ENCODE results near the gene DGKG. TPM values are rescaled to one million over a fixed set of nuclear protein-coding genes. Genes with fewer than 3 reads are reported as not detected.

Gene DGKG
- total RNA-seq, 1 donor from 2014 or later, result 3.9 TPM

DNA sequence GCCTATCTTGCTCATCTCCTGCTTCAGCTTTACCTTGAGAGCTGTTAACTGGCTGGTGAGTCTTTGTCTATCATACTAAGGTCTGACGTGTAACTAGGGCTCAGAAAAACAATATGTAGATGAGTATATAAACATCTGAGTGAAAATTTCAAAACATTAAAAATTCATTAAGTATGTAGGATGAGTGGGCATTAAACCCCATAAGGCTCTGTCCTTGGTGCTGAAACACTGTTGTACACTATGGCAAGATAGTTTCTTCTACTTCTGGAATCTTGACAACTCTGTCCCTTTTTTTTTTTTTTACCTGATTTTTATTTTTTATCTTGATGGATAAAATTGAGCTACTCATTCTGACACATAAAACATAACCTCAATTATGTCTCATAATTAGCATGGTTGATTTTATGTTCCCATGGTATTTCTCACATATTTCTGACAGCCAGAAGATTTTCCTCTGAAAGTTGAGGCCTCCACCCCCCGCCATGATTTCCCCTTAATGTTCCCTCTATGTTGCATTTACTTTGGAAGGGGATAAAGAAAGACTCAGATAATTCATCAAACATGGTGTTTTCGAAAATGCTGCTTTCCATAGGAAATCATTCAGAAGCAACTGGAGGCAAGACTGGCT is 54.3 kb downstream of the DGKG start:
- Mint-ChIP-seq H3K9me3 (no peaks in the 10 kb centered on the region), H3K27ac (no peak overlapping the region), H3K36me3 (ENCODE audit: low read depth) (no peaks in the 10 kb centered on the region), H3K27me3 (no peaks in the 10 kb centered on the region), H3K4me3 (no peak overlapping the region), H3K4me1 (no peaks in the 10 kb centered on the region)
- ATAC-seq (ENCODE audit: low read depth), result no peak
- intact Hi-C loops (cut with micrococcal nuclease), result no loop called here
- DNase-seq, result no peak
- POLR2A ChIA-PET, result interaction anchor here (0.6 kb wide), 1 partner anchor 214 kb away, joined by 3 read pairs; no protein-coding TSS in a partner anchor
- TF ChIP-seq, protein P1, sequence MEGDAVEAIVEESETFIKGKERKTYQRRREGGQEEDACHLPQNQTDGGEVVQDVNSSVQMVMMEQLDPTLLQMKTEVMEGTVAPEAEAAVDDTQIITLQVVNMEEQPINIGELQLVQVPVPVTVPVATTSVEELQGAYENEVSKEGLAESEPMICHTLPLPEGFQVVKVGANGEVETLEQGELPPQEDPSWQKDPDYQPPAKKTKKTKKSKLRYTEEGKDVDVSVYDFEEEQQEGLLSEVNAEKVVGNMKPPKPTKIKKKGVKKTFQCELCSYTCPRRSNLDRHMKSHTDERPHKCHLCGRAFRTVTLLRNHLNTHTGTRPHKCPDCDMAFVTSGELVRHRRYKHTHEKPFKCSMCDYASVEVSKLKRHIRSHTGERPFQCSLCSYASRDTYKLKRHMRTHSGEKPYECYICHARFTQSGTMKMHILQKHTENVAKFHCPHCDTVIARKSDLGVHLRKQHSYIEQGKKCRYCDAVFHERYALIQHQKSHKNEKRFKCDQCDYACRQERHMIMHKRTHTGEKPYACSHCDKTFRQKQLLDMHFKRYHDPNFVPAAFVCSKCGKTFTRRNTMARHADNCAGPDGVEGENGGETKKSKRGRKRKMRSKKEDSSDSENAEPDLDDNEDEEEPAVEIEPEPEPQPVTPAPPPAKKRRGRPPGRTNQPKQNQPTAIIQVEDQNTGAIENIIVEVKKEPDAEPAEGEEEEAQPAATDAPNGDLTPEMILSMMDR (IDR thresholded peaks at IDR 0.05), result no peak
- CTCF ChIA-PET, result no interaction called here

DNA sequence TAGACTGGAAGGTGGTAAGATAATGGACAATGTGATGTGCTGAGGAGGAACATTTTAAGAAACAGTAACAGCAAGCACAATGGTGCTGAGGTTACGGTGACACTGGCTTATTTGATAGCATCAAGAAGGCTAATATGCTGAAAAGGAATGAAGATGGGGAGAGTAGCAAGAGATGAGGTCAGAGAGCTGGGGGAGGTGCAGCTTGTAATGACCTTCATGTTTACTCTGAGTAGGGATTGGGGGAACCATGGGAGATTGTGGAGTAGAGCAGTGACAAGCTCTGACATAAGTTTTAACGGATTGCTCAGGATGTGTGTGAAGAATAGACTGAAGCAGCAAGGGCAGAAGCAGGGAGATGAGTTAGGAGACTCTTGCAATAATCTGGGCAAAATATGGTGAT is 56.7 kb downstream of the DGKG start:
- H3K27ac Mint-ChIP-seq, result no peak overlapping the region
- H3K9me3 Mint-ChIP-seq, result no peaks in the 10 kb centered on the region
- H3K36me3 Mint-ChIP-seq (ENCODE audit: low read depth), result no peaks in the 10 kb centered on the region
- DNase-seq (no peak), ATAC-seq (ENCODE audit: low read depth) (no peak)
- H3K27me3 Mint-ChIP-seq, result no peaks in the 10 kb centered on the region
- TF ChIP-seq, protein P1 (IDR thresholded peaks at IDR 0.05), result no peak
- no peak overlapping the region for H3K4me3 Mint-ChIP-seq
- H3K4me1 Mint-ChIP-seq, result no peaks in the 10 kb centered on the region
- CTCF ChIA-PET, result no interaction called here
- intact Hi-C loops (cut with micrococcal nuclease), result no loop called here
- POLR2A ChIA-PET, result no interaction called here

DNA sequence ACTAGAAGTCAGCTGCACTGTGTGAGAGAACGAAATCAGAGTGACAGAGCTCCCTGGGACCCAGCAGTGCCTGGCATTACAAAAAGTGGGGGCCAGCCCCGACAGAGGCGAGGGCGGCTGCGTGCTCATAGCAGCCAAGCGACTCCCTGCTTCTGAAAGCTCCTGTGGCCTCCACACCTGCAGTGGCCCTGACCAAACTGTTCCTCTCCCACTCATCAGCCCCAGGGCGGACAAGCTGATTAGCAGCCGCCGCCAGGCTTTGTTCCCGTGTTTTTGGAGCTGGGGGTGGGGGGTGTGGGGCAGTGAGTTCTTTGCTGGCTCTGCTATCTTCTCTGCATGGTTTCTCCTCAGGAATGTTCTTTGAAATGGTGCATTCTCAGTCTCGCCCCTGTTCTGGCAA is 58.1 kb downstream of the DGKG start:
- H3K27ac Mint-ChIP-seq, result no peak overlapping the region
- no peaks in the 10 kb centered on the region for H3K9me3 Mint-ChIP-seq
- H3K4me1 Mint-ChIP-seq, result no peaks in the 10 kb centered on the region
- intact Hi-C loops (cut with micrococcal nuclease), result no loop called here
- CTCF ChIA-PET, result no interaction called here
- no peaks in the 10 kb centered on the region for H3K27me3 Mint-ChIP-seq
- ATAC-seq (ENCODE audit: low read depth) (no peak), DNase-seq (no peak)
- no peak overlapping the region for H3K4me3 Mint-ChIP-seq
- TF ChIP-seq, protein P1 (IDR thresholded peaks at IDR 0.05), result no peak
- H3K36me3 Mint-ChIP-seq (ENCODE audit: low read depth), result no peaks in the 10 kb centered on the region
- POLR2A ChIA-PET, result no interaction called here

DNA sequence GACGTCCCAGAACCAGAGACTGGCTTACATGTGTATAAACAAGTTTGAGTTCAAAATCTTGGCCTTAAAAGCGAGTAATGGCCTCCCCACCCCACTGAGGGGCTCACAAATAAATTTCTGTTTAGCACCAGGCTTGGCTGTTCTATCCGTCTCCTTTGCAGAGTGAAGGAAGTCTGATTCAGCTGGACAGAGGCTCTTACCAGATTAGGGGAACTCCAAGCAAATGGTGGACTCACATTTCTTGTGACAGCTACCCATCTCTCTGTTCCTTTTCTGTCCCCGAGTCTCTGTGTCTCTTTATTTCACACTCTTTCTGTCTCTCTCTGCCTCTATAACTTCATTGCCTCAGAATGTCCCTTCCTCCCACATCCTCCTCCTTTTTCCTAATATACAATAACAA is 62.7 kb downstream of the DGKG start:
- no peak for DNase-seq
- intact Hi-C loops (cut with micrococcal nuclease), result no loop called here
- Mint-ChIP-seq H3K9me3 (no peaks in the 10 kb centered on the region), H3K4me1 (no peaks in the 10 kb centered on the region), H3K27ac (no peak overlapping the region), H3K27me3 (no peaks in the 10 kb centered on the region), H3K36me3 (ENCODE audit: low read depth) (no peaks in the 10 kb centered on the region), H3K4me3 (no peak overlapping the region)
- ChIA-PET CTCF (no interaction called here), POLR2A (no interaction called here)
- ATAC-seq (ENCODE audit: low read depth), result no peak
- TF ChIP-seq, protein P1 (IDR thresholded peaks at IDR 0.05), result no peak

DNA sequence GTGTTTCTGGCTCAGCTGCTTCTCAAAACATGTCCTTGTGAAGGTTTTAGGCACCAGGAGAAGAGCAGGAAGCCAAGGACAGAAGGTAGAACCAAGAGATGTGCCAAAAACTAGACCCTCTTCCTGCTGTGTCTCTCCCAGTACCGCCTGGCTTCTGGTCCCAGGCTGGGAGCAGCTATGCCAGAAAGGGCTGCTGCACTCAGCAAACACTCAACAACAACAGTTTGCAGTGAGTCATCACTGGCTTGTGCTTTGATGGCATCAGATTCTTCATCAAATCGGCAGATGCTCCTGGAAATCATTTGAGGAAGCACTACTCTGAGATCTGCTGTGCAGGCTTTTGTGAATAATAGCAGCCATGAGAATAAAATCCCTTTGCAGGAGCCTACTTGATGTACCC is 63.2 kb downstream of the DGKG start:
- Mint-ChIP-seq H3K9me3 (no peaks in the 10 kb centered on the region), H3K4me3 (no peak overlapping the region), H3K4me1 (no peaks in the 10 kb centered on the region), H3K27ac (no peak overlapping the region), H3K27me3 (no peaks in the 10 kb centered on the region), H3K36me3 (ENCODE audit: low read depth) (no peaks in the 10 kb centered on the region)
- TF ChIP-seq, protein P1 (IDR thresholded peaks at IDR 0.05), result no peak
- no peak for ATAC-seq (ENCODE audit: low read depth)
- DNase-seq, result no peak
- POLR2A ChIA-PET, result no interaction called here
- CTCF ChIA-PET, result no interaction called here
- intact Hi-C loops (cut with micrococcal nuclease), result no loop called here

All from activated B cell treated with CpG ODN at 0.5 μM for 24 hours (primary cell).